ENCODE measurements around the gene STARD13. TPM values are rescaled to one million over a fixed set of nuclear protein-coding genes. Genes with fewer than 3 reads are reported as not detected.
"Not testable (repeated sequence)": the region's sequence is repeated elsewhere in the genome, so short reads cannot be mapped to it uniquely, and the experiment has no call there.

STARD13 gene
- total and polyA plus RNA-seq, 2 donors: 1.7 to 2.0 TPM

- H3K4me3 ChIP-seq (ENCODE audit: low read length in 2 of 2): no peak overlapping the region
- H3K9me3 ChIP-seq (ENCODE audit: control insufficient read depth in 2 of 2, insufficient read depth in 1 of 2, low read length in 1 of 2): peaks cover 0 to 7% of the 10 kb centered on the region in 2 donors
- no peaks in the 10 kb centered on the region for H3K36me3 ChIP-seq (ENCODE audit: control insufficient read depth in 2 of 2, insufficient read depth in 2 of 2, low read length in 1 of 2)
- no peak for DNase-seq (ENCODE audit: low read depth in 6 of 9, low spot score in 9 of 9)
- WGBS: 82% methylated on average over 4 of the region's 4 CpGs
- no peak overlapping the region for H3K27ac ChIP-seq (ENCODE audit: low read depth in 1 of 2, low read length in 1 of 2)
- no peaks in the 10 kb centered on the region for H3K27me3 ChIP-seq (ENCODE audit: control insufficient read depth in 2 of 2, insufficient read depth in 1 of 2, low read length in 1 of 2)
- H3K4me1 ChIP-seq (ENCODE audit: control insufficient read depth in 2 of 2, insufficient read depth in 2 of 2, low read length in 2 of 2): no peaks in the 10 kb centered on the region
Observed at GRCh38 chr13:33244907-33245287, 40.7 kb downstream of the STARD13 start.

DNA sequence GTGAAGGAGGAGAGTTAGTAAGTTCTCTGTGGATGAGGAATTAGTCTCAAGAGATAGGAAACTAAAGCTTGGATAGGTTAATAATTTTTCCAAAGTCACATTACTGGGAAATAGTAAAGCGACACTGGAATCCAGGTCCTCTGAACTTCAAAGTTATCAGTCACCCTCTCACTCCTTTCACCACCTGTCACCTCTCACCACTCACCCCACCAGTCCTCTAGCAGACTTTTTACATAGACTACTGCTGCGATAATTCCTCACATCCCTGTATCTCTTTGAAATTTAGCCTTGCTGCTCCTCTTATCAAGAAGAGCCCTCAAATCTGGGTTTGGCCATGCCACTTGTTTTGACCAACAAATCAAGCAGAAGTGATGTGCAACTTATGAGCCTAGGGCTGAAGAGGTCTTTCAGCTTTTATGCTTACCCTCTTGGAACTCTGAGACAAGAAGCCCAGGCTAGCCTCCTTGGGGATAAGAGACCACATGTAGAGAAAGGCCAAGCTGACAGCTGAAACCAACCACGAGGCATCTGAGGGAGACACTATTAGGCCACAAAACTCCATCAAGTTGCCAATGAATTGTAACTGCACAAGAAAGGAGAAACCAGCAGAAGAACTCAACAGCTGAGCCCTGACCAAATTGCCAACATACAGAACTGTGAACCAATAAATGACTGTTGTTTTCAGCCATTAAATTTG, 41.2 kb downstream of the STARD13 start:
- no peaks in the 10 kb centered on the region for H3K4me1 ChIP-seq (ENCODE audit: control insufficient read depth in 2 of 2, insufficient read depth in 2 of 2, low read length in 2 of 2)
- 97% methylated on average over 3 of the region's 3 CpGs for WGBS
- H3K9me3 ChIP-seq (ENCODE audit: control insufficient read depth in 2 of 2, insufficient read depth in 1 of 2, low read length in 1 of 2): peaks cover 0 to 7% of the 10 kb centered on the region in 2 donors
- H3K27ac ChIP-seq (ENCODE audit: low read depth in 1 of 2, low read length in 1 of 2): no peak overlapping the region
- no peak overlapping the region for H3K4me3 ChIP-seq (ENCODE audit: low read length in 2 of 2)
- DNase-seq (ENCODE audit: low read depth in 6 of 9, low spot score in 9 of 9): no peak
- no peaks in the 10 kb centered on the region for H3K27me3 ChIP-seq (ENCODE audit: control insufficient read depth in 2 of 2, insufficient read depth in 1 of 2, low read length in 1 of 2)
- no peaks in the 10 kb centered on the region for H3K36me3 ChIP-seq (ENCODE audit: control insufficient read depth in 2 of 2, insufficient read depth in 2 of 2, low read length in 1 of 2)

DNA sequence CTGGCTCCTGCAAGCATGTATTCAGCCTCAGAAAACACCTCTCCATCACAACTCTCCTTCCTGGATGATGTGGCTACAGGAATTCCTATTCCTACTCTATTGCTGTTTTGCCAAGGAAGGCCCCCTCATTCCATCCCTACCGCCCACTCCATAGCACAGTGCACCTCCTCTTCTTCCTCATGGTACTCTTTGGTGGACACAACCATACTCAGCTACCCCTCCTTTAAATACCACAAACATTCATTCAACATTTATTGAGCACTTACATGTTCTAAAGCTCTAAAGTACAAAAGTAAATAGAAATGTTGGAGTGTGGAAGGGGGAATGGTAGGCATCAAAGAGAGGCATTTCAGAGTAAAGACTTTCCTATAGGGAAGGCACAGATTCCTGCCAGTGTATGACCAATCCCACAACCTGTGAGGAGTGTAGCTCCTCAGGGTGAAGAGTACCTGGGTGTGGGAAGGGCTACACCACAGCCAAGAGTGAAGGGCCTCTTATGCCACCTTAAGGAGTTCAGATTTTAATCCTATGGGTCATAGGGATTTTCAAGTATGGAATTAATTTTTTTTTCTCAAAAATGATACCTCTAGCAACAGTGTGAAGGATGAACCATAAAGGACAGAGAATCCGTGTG, 42.5 kb downstream of the STARD13 start:
- H3K27me3 ChIP-seq (ENCODE audit: control insufficient read depth in 2 of 2, insufficient read depth in 1 of 2, low read length in 1 of 2): no peaks in the 10 kb centered on the region
- H3K4me3 ChIP-seq (ENCODE audit: low read length in 2 of 2): no peak overlapping the region
- no peaks in the 10 kb centered on the region for H3K36me3 ChIP-seq (ENCODE audit: control insufficient read depth in 2 of 2, insufficient read depth in 2 of 2, low read length in 1 of 2)
- 98% methylated on average over 2 of the region's 2 CpGs for WGBS
- no peak overlapping the region for H3K27ac ChIP-seq (ENCODE audit: low read depth in 1 of 2, low read length in 1 of 2)
- no peaks in the 10 kb centered on the region for H3K4me1 ChIP-seq (ENCODE audit: control insufficient read depth in 2 of 2, insufficient read depth in 2 of 2, low read length in 2 of 2)
- peaks cover 0 to 7% of the 10 kb centered on the region in 2 donors for H3K9me3 ChIP-seq (ENCODE audit: control insufficient read depth in 2 of 2, insufficient read depth in 1 of 2, low read length in 1 of 2)
- no peak for DNase-seq (ENCODE audit: low read depth in 6 of 9, low spot score in 9 of 9)

DNA sequence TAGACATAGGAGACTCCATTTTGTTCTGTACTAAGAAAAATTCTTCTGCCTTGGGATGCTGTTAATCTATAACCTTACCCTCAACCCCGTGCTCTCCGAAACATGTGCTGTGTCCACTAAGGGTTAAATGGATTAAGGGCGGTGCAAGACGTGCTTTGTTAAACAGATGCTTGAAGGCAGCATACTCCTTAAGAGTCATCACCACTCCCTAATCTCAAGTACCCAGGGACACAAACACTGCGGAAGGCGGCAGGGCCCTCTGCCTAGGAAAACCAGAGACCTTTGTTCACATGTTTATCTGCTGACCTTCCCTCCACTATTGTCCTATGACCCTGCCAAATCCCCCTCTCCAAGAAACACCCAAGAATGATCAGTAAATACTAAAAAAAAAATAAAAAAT, 43.2 kb downstream of the STARD13 start:
- DNase-seq (ENCODE audit: low read depth in 6 of 9, low spot score in 9 of 9); H3K27ac ChIP-seq (ENCODE audit: low read depth in 1 of 2, low read length in 1 of 2); H3K9me3 ChIP-seq (ENCODE audit: control insufficient read depth in 2 of 2, insufficient read depth in 1 of 2, low read length in 1 of 2); H3K4me3 ChIP-seq (ENCODE audit: low read length in 2 of 2); H3K27me3 ChIP-seq (ENCODE audit: control insufficient read depth in 2 of 2, insufficient read depth in 1 of 2, low read length in 1 of 2); H3K36me3 ChIP-seq (ENCODE audit: control insufficient read depth in 2 of 2, insufficient read depth in 2 of 2, low read length in 1 of 2); H3K4me1 ChIP-seq (ENCODE audit: control insufficient read depth in 2 of 2, insufficient read depth in 2 of 2, low read length in 2 of 2): not testable (repeated sequence)
- WGBS: 79% methylated on average over 4 of the region's 6 CpGs

GRCh38 chr13:33236021-33236420, 49.5 kb downstream of the STARD13 start:
- H3K9me3 ChIP-seq (ENCODE audit: control insufficient read depth in 2 of 2, insufficient read depth in 1 of 2, low read length in 1 of 2): peaks cover 0 to 11% of the 10 kb centered on the region in 2 donors
- H3K27ac ChIP-seq (ENCODE audit: low read depth in 1 of 2, low read length in 1 of 2): no peak overlapping the region
- WGBS: 95% methylated on average over 8 of the region's 8 CpGs

GRCh38 chr13:33235564-33235963, 50.0 kb downstream of the STARD13 start:
- WGBS: 94% methylated on average over 3 of the region's 3 CpGs
- Histone ChIP-seq H3K27ac (ENCODE audit: low read depth in 1 of 2, low read length in 1 of 2) (no peak overlapping the region), H3K4me1 (ENCODE audit: control insufficient read depth in 2 of 2, insufficient read depth in 2 of 2, low read length in 2 of 2) (no peaks in the 10 kb centered on the region), H3K4me3 (ENCODE audit: low read length in 2 of 2) (no peak overlapping the region), H3K9me3 (ENCODE audit: control insufficient read depth in 2 of 2, insufficient read depth in 1 of 2, low read length in 1 of 2) (peaks cover 0 to 11% of the 10 kb centered on the region in 2 donors), H3K27me3 (ENCODE audit: control insufficient read depth in 2 of 2, insufficient read depth in 1 of 2, low read length in 1 of 2) (no peaks in the 10 kb centered on the region), H3K36me3 (ENCODE audit: control insufficient read depth in 2 of 2, insufficient read depth in 2 of 2, low read length in 1 of 2) (no peaks in the 10 kb centered on the region)
- DNase-seq (ENCODE audit: low read depth in 6 of 9, low spot score in 9 of 9): no peak

More at GRCh38 chr13:33236021-33236420, 49.5 kb downstream of the STARD13 start:
- H3K4me3 ChIP-seq (ENCODE audit: low read length in 2 of 2): no peak overlapping the region
- H3K4me1 ChIP-seq (ENCODE audit: control insufficient read depth in 2 of 2, insufficient read depth in 2 of 2, low read length in 2 of 2): no peaks in the 10 kb centered on the region
- H3K36me3 ChIP-seq (ENCODE audit: control insufficient read depth in 2 of 2, insufficient read depth in 2 of 2, low read length in 1 of 2): no peaks in the 10 kb centered on the region
- DNase-seq (ENCODE audit: low read depth in 6 of 9, low spot score in 9 of 9): no peak
- no peaks in the 10 kb centered on the region for H3K27me3 ChIP-seq (ENCODE audit: control insufficient read depth in 2 of 2, insufficient read depth in 1 of 2, low read length in 1 of 2)

DNA sequence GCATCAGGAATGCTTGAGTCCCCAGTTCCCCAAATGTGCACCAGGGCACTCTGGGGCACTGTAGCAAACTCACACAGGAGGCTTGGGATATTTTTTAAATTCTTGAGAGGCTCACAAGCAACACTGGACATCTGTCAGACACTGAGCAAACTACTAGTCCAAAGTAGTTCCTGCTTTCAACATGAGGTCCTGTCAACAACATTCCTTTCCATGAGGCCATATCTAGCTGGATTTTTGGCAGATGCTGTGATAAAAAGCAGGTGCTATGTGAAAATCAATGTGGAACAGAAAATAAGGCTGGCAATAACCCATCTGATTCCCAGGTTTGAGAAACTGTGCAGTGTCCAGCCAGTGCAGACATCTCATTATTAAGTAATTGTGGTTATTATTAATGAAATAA, 50.5 kb downstream of the STARD13 start:
- no peak overlapping the region for H3K4me3 ChIP-seq (ENCODE audit: low read length in 2 of 2)
- no peak overlapping the region for H3K27ac ChIP-seq (ENCODE audit: low read depth in 1 of 2, low read length in 1 of 2)
- H3K36me3 ChIP-seq (ENCODE audit: control insufficient read depth in 2 of 2, insufficient read depth in 2 of 2, low read length in 1 of 2): no peaks in the 10 kb centered on the region
- H3K27me3 ChIP-seq (ENCODE audit: control insufficient read depth in 2 of 2, insufficient read depth in 1 of 2, low read length in 1 of 2): no peaks in the 10 kb centered on the region
- H3K9me3 ChIP-seq (ENCODE audit: control insufficient read depth in 2 of 2, insufficient read depth in 1 of 2, low read length in 1 of 2): peaks cover 0 to 11% of the 10 kb centered on the region in 2 donors
- DNase-seq (ENCODE audit: low read depth in 6 of 9, low spot score in 9 of 9): no peak
- no peaks in the 10 kb centered on the region for H3K4me1 ChIP-seq (ENCODE audit: control insufficient read depth in 2 of 2, insufficient read depth in 2 of 2, low read length in 2 of 2)

GRCh38 chr13:33233547-33233946, 52.0 kb downstream of the STARD13 start:
- Histone ChIP-seq H3K9me3 (ENCODE audit: control insufficient read depth in 2 of 2, insufficient read depth in 1 of 2, low read length in 1 of 2) (peaks cover 0 to 11% of the 10 kb centered on the region in 2 donors), H3K4me3 (ENCODE audit: low read length in 2 of 2) (no peak overlapping the region), H3K27me3 (ENCODE audit: control insufficient read depth in 2 of 2, insufficient read depth in 1 of 2, low read length in 1 of 2) (no peaks in the 10 kb centered on the region), H3K27ac (ENCODE audit: low read depth in 1 of 2, low read length in 1 of 2) (no peak overlapping the region), H3K36me3 (ENCODE audit: control insufficient read depth in 2 of 2, insufficient read depth in 2 of 2, low read length in 1 of 2) (no peaks in the 10 kb centered on the region), H3K4me1 (ENCODE audit: control insufficient read depth in 2 of 2, insufficient read depth in 2 of 2, low read length in 2 of 2) (no peaks in the 10 kb centered on the region)
- DNase-seq (ENCODE audit: low read depth in 6 of 9, low spot score in 9 of 9): no peak
- WGBS: 96% methylated on average over 5 of the region's 5 CpGs

DNA sequence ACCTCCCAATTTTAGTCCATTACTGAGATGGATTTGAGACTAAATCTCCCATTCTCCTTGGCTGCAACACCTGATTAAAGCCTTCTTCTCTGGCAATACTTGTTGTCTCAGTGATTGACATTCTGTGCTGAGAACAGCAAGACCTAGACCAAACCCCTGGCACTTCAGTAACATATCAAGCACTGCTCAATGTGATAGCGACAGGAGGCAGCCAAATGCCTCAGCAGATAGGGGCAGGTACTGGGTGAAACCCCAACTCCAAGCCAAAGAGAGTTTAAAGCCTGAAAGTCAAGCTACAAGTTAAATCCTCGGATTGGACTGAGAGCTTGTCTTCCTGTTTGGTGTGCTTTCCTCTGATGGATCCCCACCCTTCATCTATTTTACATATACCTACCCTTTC, 52.7 kb downstream of the STARD13 start:
- H3K27ac ChIP-seq (ENCODE audit: low read depth in 1 of 2, low read length in 1 of 2): no peak overlapping the region
- H3K36me3 ChIP-seq (ENCODE audit: control insufficient read depth in 2 of 2, insufficient read depth in 2 of 2, low read length in 1 of 2): no peaks in the 10 kb centered on the region
- no peak overlapping the region for H3K4me3 ChIP-seq (ENCODE audit: low read length in 2 of 2)
- H3K9me3 ChIP-seq (ENCODE audit: control insufficient read depth in 2 of 2, insufficient read depth in 1 of 2, low read length in 1 of 2): peaks cover 0 to 11% of the 10 kb centered on the region in 2 donors
- no peaks in the 10 kb centered on the region for H3K27me3 ChIP-seq (ENCODE audit: control insufficient read depth in 2 of 2, insufficient read depth in 1 of 2, low read length in 1 of 2)
- no peak for DNase-seq (ENCODE audit: low read depth in 6 of 9, low spot score in 9 of 9)
- 94% methylated on average over 2 of the region's 2 CpGs for WGBS
- no peaks in the 10 kb centered on the region for H3K4me1 ChIP-seq (ENCODE audit: control insufficient read depth in 2 of 2, insufficient read depth in 2 of 2, low read length in 2 of 2)

Measured in thymus (tissue), 11 donors.